NCI-H128 (cell line): ENCODE data around the gene GMNN.

Source experiments
- DNase-seq: peaks from one replicate; lab custom pipeline; 2025; ENCODE audit not compliant: unreplicated experiment; lab: John Stamatoyannopoulos, UW

GMNN gene

GRCh38 chr6:24799541-24799915, 24.8 kb downstream of the GMNN start:
- no peak for DNase-seq

GRCh38 chr6:24802271-24803059, 27.7 kb downstream of the GMNN start:
- DNase-seq: no peak

- no peak for DNase-seq
Observed at GRCh38 chr6:24807584-24807983, 32.8 kb downstream of the GMNN start.

GRCh38 chr6:24809728-24810127, 35.0 kb downstream of the GMNN start:
- DNase-seq: no peak

- DNase-seq: no peak
Observed at GRCh38 chr6:24818346-24818745, 43.6 kb downstream of the GMNN start.

- DNase-seq: no peak
Observed at GRCh38 chr6:24821860-24822444, 47.2 kb downstream of the GMNN start.

GRCh38 chr6:24822696-24823095, 48.0 kb downstream of the GMNN start:
- no peak for DNase-seq

GRCh38 chr6:24823185-24823584, 48.4 kb downstream of the GMNN start:
- DNase-seq: no peak

GRCh38 chr6:24824142-24824938, 49.6 kb downstream of the GMNN start:
- no peak for DNase-seq

- DNase-seq: no peak
Observed at GRCh38 chr6:24825130-24825630, 50.4 kb downstream of the GMNN start.

GRCh38 chr6:24827162-24827561, 52.4 kb downstream of the GMNN start:
- DNase-seq: no peak

- no peak for DNase-seq
Observed at GRCh38 chr6:24827970-24828369, 53.2 kb downstream of the GMNN start.

- no peak for DNase-seq
Observed at GRCh38 chr6:24829657-24830056, 54.9 kb downstream of the GMNN start.

- DNase-seq: no peak
Observed at GRCh38 chr6:24831771-24832716, 57.3 kb downstream of the GMNN start.

GRCh38 chr6:24832794-24833193, 58.1 kb downstream of the GMNN start:
- no peak for DNase-seq

GRCh38 chr6:24833711-24834386, 59.1 kb downstream of the GMNN start:
- no peak for DNase-seq
